Astrocyte (in vitro differentiated cells and primary cell): Measurements from ENCODE around the gene GPR89A.
"Not testable (repeated sequence)": the region's sequence is repeated elsewhere in the genome, so short reads cannot be mapped to it uniquely, and the experiment has no call there.

Source experiments
- CTCF ChIP-seq: IDR thresholded peaks from 2 replicates; pipeline ENCODE4 v1.5.1; 2011; ENCODE audit warnings: low read depth, mild to moderate bottlenecking, inconsistent platforms, low read length, moderate library complexity; ENCODE audit not compliant: insufficient read depth
- EZH2 ChIP-seq: IDR thresholded peaks from 2 replicates; pipeline ENCODE4 v1.6.1; 2012; ENCODE audit warnings: mild to moderate bottlenecking, low read length, inconsistent platforms; ENCODE audit not compliant: insufficient read depth

- TF ChIP-seq CTCF, EZH2: not testable (repeated sequence)
Observed at GRCh38 chr1:145670995-145671745, 63.4 kb downstream of the GPR89A start.
